ENCODE results near the gene MPRIP. TPM values are rescaled to one million over a fixed set of nuclear protein-coding genes. Genes with fewer than 3 reads are reported as not detected.

The MPRIP gene
- total RNA-seq, 1 experiment from 2014 or later = 132 TPM

DNA sequence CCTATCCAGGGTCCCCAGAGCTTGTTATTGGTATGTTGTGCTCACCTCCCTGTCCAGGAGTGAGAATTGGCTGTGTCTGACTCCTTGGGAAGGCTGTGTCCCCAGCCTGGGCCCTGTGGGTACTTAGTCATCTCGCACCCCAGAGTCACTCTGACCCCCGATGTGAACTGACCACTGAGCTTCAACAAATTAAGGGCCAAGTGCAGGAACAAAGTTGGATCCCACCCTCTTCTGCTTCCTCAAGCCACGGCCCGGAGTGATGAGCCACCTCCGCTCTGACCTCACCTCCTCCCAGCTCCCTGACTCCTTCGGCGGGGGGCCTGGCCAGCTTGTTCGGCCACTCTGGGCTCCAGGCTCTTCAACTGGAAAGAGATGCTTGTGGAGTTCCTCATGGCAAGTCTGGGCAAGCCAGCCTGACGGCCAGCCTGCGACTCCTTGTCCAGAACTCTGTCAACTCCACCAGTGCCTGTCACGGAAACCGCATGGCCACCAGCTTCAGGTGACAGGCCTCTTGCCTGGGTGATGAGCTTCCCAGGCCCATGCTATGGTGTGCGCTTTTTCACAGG lies 22.3 kb upstream of the MPRIP start:
- Histone ChIP-seq H4K5ac (ENCODE audit: insufficient read length, low read depth, low read length) (no peak overlapping the region), H2BK15ac (ENCODE audit: low read depth, low read length) (no peak overlapping the region), H4K91ac (ENCODE audit: insufficient read length, low read depth, low read length) (no peak overlapping the region), H3K4me2 (ENCODE audit: insufficient read depth, insufficient read length, low read length) (no peak overlapping the region), H2BK20ac (ENCODE audit: low read depth, low read length, poor library complexity, severe bottlenecking) (no peak overlapping the region), H3T11ph (ENCODE audit: low read length) (no peak overlapping the region), H3K18ac (ENCODE audit: insufficient read length, low read depth, low read length) (no peak overlapping the region), H3K56ac (ENCODE audit: insufficient read length, low read depth, low read length) (no peak overlapping the region), H3K14ac (ENCODE audit: insufficient read depth, low read length) (no peak overlapping the region), H3K4ac (ENCODE audit: low read depth, low read length) (no peak overlapping the region), H2AK5ac (ENCODE audit: insufficient read length, low read length) (no peak overlapping the region), H4K20me1 (ENCODE audit: control insufficient read depth, insufficient read depth, insufficient read length) (no peaks in the 10 kb centered on the region), H3K23ac (ENCODE audit: insufficient read length, low read depth, low read length) (no peak overlapping the region), H2BK5ac (ENCODE audit: insufficient read length, low read length) (no peak overlapping the region), H4K8ac (replicated peaks; ENCODE audit: insufficient read length, low read depth, low read length) (no peak overlapping the region), H3K79me1 (ENCODE audit: insufficient read depth, low read depth, low read length, poor library complexity, severe bottlenecking) (no peaks in the 10 kb centered on the region), H3K27ac (ENCODE audit: insufficient read length, low read depth, low read length) (no peak overlapping the region), H3K27me3 (ENCODE audit: insufficient read depth, low read length) (no peaks in the 10 kb centered on the region), H3K9ac (ENCODE audit: extremely low read depth, insufficient read length, low read length) (no peak overlapping the region), H2BK120ac (ENCODE audit: low read depth, low read length, poor library complexity, severe bottlenecking) (no peak overlapping the region), H3K9me3 (ENCODE audit: control insufficient read depth, low read depth, low read length) (no peaks in the 10 kb centered on the region), H2AFZ (ENCODE audit: low read length) (no peak overlapping the region), H3K79me2 (ENCODE audit: insufficient read depth, low read length) (no peaks in the 10 kb centered on the region), H3K4me1 (ENCODE audit: insufficient read depth, low read length) (no peaks in the 10 kb centered on the region), H3K23me2 (ENCODE audit: insufficient read length, low read depth, low read length, poor library complexity, severe bottlenecking) (no peaks in the 10 kb centered on the region), H2BK12ac (ENCODE audit: insufficient read length, low read depth, low read length) (no peak overlapping the region)
- Mint-ChIP-seq H3K36me3 (ENCODE audit: insufficient read depth in 1 of 3, low read depth in 3 of 3) (no peaks in the 10 kb centered on the region), H3K27ac (no peak overlapping the region; a peak in 2 of 7 replicates), H3K9me3 (no peaks in the 10 kb centered on the region; a peak in 1 of 5 replicates), H3K4me1 (peaks cover 2 to 4% of the 10 kb centered on the region in 2 experiments; a peak in 2 of 4 replicates), H3K27me3 (ENCODE audit: low read depth) (peaks cover 2% of the 10 kb centered on the region; the same call in 1 of the 2 replicates), H3K4me3 (no peak overlapping the region)
- no CpG with 5 or more reads among the region's 13 CpGs for WGBS (ENCODE audit: extremely low coverage, insufficient read length, low lambda C conversion rate)
- DNase-seq = no peak
- TF ChIP-seq, protein P1, sequence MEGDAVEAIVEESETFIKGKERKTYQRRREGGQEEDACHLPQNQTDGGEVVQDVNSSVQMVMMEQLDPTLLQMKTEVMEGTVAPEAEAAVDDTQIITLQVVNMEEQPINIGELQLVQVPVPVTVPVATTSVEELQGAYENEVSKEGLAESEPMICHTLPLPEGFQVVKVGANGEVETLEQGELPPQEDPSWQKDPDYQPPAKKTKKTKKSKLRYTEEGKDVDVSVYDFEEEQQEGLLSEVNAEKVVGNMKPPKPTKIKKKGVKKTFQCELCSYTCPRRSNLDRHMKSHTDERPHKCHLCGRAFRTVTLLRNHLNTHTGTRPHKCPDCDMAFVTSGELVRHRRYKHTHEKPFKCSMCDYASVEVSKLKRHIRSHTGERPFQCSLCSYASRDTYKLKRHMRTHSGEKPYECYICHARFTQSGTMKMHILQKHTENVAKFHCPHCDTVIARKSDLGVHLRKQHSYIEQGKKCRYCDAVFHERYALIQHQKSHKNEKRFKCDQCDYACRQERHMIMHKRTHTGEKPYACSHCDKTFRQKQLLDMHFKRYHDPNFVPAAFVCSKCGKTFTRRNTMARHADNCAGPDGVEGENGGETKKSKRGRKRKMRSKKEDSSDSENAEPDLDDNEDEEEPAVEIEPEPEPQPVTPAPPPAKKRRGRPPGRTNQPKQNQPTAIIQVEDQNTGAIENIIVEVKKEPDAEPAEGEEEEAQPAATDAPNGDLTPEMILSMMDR (conservative IDR thresholded peaks at IDR 0.05) = no peak

Measured in H9 (cell line).